NCI-H345 treated with DMSO at 0.1 percent for 48 hours (cell line): ENCODE data around the gene DDX42.
"Not testable (repeated sequence)": the region's sequence is repeated elsewhere in the genome, so short reads cannot be mapped to it uniquely, and the experiment has no call there.

ENCODE experiments used
- DNase-seq: peaks from one replicate; lab custom pipeline; 2025; ENCODE audit not compliant: unreplicated experiment; lab: John Stamatoyannopoulos, UW

The DDX42 gene

GRCh38 chr17:63837480-63837879 is 63.5 kb downstream of the DDX42 start:
- DNase-seq: no peak

- no peak for DNase-seq
These were observed 64.1 kb downstream of the DDX42 start for GRCh38 chr17:63837962-63838600.

- no peak for DNase-seq
These were observed 64.7 kb downstream of the DDX42 start for GRCh38 chr17:63838631-63839171.

- DNase-seq: no peak
These were observed 66.8 kb downstream of the DDX42 start for GRCh38 chr17:63840591-63841349.

GRCh38 chr17:63841350-63842172 is 67.6 kb downstream of the DDX42 start:
- no peak for DNase-seq

- no peak for DNase-seq
These were observed 68.2 kb downstream of the DDX42 start for GRCh38 chr17:63842173-63842539.

GRCh38 chr17:63842540-63843386 is 68.8 kb downstream of the DDX42 start, which contains the start of gene SMARCD2:
TSS of gene SMARCD2 (minus strand) at chr17:63842685. CDS start at chr17:63842674, 11 bp downstream.
- DNase-seq: peak; percentile 91

GRCh38 chr17:63843387-63843888 is 69.5 kb downstream of the DDX42 start:
- DNase-seq: not testable (repeated sequence)

GRCh38 chr17:63843910-63844677 is 70.1 kb downstream of the DDX42 start:
- DNase-seq: no peak

- DNase-seq: no peak
These were observed 71.5 kb downstream of the DDX42 start for GRCh38 chr17:63845509-63845908.

GRCh38 chr17:63847525-63848249 is 73.7 kb downstream of the DDX42 start:
- no peak for DNase-seq

GRCh38 chr17:63848834-63849689 is 75.1 kb downstream of the DDX42 start:
- no peak for DNase-seq

GRCh38 chr17:63850401-63850800 is 76.4 kb downstream of the DDX42 start:
- DNase-seq: no peak

- no peak for DNase-seq
These were observed 79.3 kb downstream of the DDX42 start for GRCh38 chr17:63853260-63853659.

- no peak for DNase-seq
These were observed 80.7 kb downstream of the DDX42 start for GRCh38 chr17:63854709-63855108.

- no peak for DNase-seq
These were observed 81.2 kb downstream of the DDX42 start for GRCh38 chr17:63855185-63855584.

- not testable (repeated sequence) for DNase-seq
These were observed 82.5 kb downstream of the DDX42 start for GRCh38 chr17:63856425-63856824.

- DNase-seq: no peak
These were observed 85.3 kb downstream of the DDX42 start for GRCh38 chr17:63859257-63859656.
